Brain microvascular endothelial cell (primary cell): ENCODE measurements around the gene ATAD3A.
"Not testable (repeated sequence)": the region's sequence is repeated elsewhere in the genome, so short reads cannot be mapped to it uniquely, and the experiment has no call there.

Source experiments
- DNase-seq: peaks from one replicate; pipeline ENCODE4 v3.0.0-alpha.2; 2020
- H3K27ac ChIP-seq: fragments of 250-450 bp; sonication (Bioruptor Pico); 2 replicates; pipeline ENCODE4 v1.5.1; 2020; ENCODE audit warnings: mild to moderate bottlenecking, moderate library complexity
- H3K27me3 ChIP-seq: fragments of 250-450 bp; sonication (Bioruptor Pico); replicated peaks from 2 replicates; pipeline ENCODE4 v1.5.1; 2020; ENCODE audit warnings: mild to moderate bottlenecking
- H3K36me3 ChIP-seq: fragments of 250-450 bp; sonication (Bioruptor Pico); replicated peaks from 2 replicates; pipeline ENCODE4 v1.5.1; 2020; ENCODE audit warnings: mild to moderate bottlenecking
- H3K4me3 ChIP-seq: 2 replicates; pipeline ENCODE4 v1.5.1; 2011; ENCODE audit warnings: low read depth, mild to moderate bottlenecking, control low read depth, low read length, moderate library complexity
- CTCF ChIP-seq: IDR thresholded peaks from 2 replicates; pipeline ENCODE4 v1.5.1; 2011; ENCODE audit warnings: low read depth, mild to moderate bottlenecking, moderate library complexity, low read length, control low read depth, inconsistent platforms; ENCODE audit errors: missing control alignments
- in situ Hi-C: cut with HindIII; loops from 2 replicates; pipeline ENCODE4 v1.10.0; 2017; ENCODE audit warnings: low sequenced_read_pairs, low pct_ligation_motif_present

The ATAD3A gene

GRCh38 chr1:1552263-1552639 is 40.3 kb downstream of the ATAD3A start:
- Histone ChIP-seq H3K4me3 (no peak overlapping the region), H3K27ac (no peak overlapping the region)

GRCh38 chr1:1553821-1554494 is 42.0 kb downstream of the ATAD3A start:
- H3K36me3 ChIP-seq = peaks cover 13% of the 10 kb centered on the region
- DNase-seq = no peak
- in situ Hi-C loops = no loop called here
- TF ChIP-seq CTCF = no peak
- H3K27me3 ChIP-seq = no peaks in the 10 kb centered on the region
- H3K27ac ChIP-seq = no peak overlapping the region
- no peak overlapping the region for H3K4me3 ChIP-seq

More at GRCh38 chr1:1552263-1552639, 40.3 kb downstream of the ATAD3A start:
- in situ Hi-C loops = no loop called here
- DNase-seq = no peak
- H3K27me3 ChIP-seq = no peaks in the 10 kb centered on the region
- peaks cover 13% of the 10 kb centered on the region for H3K36me3 ChIP-seq
- TF ChIP-seq CTCF = no peak

GRCh38 chr1:1554550-1554925 is 42.6 kb downstream of the ATAD3A start:
- DNase-seq = no peak
- TF ChIP-seq CTCF = no peak
- Histone ChIP-seq H3K27ac (peak overlapping the region; percentile 39), H3K36me3 (peaks cover 13% of the 10 kb centered on the region), H3K4me3 (no peak overlapping the region), H3K27me3 (no peaks in the 10 kb centered on the region)
- in situ Hi-C loops = no loop called here

GRCh38 chr1:1554926-1555915 is 43.3 kb downstream of the ATAD3A start:
- in situ Hi-C loops = no loop called here
- DNase-seq = peak; percentile 86
- Histone ChIP-seq H3K27ac (peak overlapping the region; percentile 33), H3K36me3 (peaks cover 16% of the 10 kb centered on the region), H3K27me3 (no peaks in the 10 kb centered on the region), H3K4me3 (no peak overlapping the region)
- no peak for TF ChIP-seq CTCF

GRCh38 chr1:1556505-1556904 is 44.5 kb downstream of the ATAD3A start:
- no peaks in the 10 kb centered on the region for H3K27me3 ChIP-seq
- peaks cover 24% of the 10 kb centered on the region for H3K36me3 ChIP-seq
- no peak overlapping the region for H3K4me3 ChIP-seq
- TF ChIP-seq CTCF = no peak
- H3K27ac ChIP-seq = no peak overlapping the region
- DNase-seq = no peak
- in situ Hi-C loops = no loop called here

GRCh38 chr1:1556961-1557360 is 45.0 kb downstream of the ATAD3A start:
- H3K27me3 ChIP-seq, DNase-seq, in situ Hi-C loops, H3K4me3 ChIP-seq, H3K27ac ChIP-seq: not testable (repeated sequence)
- H3K36me3 ChIP-seq = peaks cover 27% of the 10 kb centered on the region

GRCh38 chr1:1557688-1558087 is 45.7 kb downstream of the ATAD3A start:
- DNase-seq, H3K27me3 ChIP-seq, in situ Hi-C loops, H3K4me3 ChIP-seq, H3K27ac ChIP-seq: not testable (repeated sequence)
- H3K36me3 ChIP-seq = peaks cover 34% of the 10 kb centered on the region
